GM19395 (cell line): ENCODE results near the gene SMIM35.
"Not testable (repeated sequence)": the region's sequence is repeated elsewhere in the genome, so short reads cannot be mapped to it uniquely, and the experiment has no call there.

Experiments
- ATAC-seq: cut with Tn5 transposase; IDR thresholded peaks from one replicate; pipeline ENCODE4 v1.9.1; 2021; ENCODE audit warnings: mild to moderate bottlenecking, moderate library complexity; ENCODE audit not compliant: unreplicated experiment

The SMIM35 gene

DNA sequence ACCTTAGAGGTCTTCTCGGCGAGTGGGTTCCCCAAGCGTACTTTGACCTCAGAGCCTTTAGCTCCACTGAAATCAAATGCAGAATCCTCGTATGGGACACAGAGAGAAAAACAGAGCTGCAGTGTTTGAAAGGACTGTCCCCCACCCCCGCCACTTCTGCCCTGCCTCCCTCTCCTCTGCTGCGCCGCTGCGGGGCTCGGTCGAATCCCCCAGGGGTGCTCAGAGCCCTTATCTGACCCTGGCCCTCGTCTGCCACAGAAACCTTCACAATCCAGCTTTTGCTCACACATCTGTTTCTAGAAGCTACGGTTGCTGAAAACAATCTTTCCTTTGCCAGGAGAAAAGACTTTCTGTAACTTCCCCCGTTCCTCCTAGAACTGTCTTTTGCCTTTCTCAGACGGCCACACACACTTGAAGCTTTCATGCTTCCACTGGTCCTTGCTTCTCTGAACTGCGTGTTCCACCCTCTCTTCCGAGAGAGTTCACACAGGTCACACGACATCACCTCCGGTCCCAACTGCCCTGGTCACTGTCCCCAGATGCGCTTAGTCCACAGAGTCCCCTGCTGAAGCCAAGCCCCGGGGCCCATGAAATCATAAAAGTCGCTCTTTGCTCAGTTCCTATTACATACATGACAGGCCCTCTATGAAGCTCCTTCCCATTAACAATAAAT is 3.7 kb downstream of the SMIM35 start:
- ATAC-seq = no peak

DNA sequence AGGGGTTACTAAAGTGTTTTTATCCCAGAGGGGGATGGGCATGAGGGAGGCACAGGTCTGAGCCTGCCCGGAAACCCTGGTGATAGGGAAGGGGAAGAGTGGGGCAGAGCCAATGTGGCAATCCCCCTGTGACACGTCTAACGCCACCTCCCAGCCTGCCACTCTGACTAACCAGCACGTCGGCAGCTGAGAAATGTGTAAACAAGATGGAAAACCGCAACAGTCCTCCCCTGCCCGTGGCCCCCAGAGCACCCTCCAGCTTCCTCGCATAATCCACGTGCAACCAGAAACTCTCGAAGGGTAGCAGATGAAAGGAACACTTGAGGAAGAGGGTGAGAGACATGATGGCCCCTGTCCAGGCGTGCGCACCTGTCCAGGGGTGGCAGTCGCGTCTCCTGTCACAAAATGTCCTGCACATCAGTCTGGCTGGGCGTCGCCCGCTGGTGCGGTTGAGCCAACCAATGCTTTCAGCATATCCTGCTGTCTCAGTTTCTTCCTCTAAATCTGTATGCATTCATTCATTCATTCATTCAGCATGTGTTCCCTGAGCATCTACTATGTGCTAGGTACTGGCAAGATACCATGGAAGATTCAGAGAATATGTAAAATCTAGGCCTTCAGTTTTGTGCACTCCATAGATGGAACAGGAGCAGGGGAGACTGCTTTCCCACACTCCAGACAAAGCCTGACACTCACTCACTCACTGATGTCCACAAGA is 5.4 kb downstream of the SMIM35 start:
- no peak for ATAC-seq

DNA sequence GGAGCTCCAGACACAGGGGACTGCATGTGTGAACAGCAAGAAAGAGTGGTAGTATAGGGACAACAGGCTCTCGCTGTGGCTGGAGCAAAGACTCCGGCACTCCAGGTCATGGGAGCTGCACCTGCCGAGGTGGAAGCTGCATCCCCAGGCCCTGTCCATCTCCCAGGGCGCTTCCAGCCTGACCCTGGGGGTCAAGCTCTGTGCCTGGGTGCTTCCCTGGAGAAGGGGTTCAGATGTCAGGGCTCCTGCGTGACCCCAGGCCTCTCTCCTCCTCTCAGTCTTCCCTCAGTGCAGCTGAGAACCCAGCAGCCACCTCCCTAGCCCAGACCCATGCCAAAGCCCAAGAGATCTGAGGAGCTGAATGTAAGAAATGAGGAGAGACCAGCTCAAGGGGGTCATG is 6.5 kb downstream of the SMIM35 start:
- no peak for ATAC-seq

DNA sequence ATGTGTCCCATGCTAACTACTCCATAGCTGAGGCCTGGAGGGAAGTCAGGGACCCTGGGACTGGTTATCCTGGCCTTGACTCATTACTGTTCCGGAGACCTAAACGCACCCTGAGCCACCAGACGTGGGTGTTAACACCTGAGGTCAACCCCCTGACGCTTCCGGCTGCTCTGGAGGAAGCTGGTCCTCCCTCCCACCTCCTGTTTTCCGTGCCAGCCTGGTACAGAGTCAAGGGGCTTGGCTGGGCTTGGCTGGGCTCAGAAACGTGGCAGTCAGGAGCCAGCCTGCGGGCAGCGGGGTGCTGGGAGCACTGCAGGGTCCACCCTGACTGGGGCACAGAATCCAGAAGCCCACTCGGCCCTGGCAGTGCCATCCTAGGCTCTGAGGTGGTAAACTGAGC is 7.3 kb downstream of the SMIM35 start:
- no peak for ATAC-seq

DNA sequence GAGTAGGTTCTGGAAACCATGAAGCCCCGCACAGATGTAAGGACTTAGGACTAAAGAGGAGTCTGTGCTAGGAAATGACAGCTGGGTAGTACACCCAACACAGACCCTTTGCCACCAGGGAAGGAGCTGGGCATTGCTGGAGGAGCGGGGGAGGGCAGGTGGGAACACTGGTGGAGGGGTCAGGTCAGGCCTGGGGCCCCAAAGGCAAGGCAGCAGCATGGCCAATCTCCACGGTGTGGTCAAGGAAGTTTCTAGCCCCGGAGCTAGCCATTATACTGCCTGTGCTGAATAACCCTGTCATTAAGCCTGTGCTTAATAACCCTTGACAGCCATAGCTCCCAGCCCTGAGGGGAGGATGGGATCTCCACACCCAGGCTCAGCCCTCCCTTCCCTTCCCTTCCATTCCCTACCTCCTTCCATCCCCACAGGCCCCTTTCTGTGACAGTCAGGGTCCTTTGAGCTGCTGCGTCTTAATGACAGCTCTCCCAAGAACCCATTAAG is 7.8 kb downstream of the SMIM35 start:
- no peak for ATAC-seq

DNA sequence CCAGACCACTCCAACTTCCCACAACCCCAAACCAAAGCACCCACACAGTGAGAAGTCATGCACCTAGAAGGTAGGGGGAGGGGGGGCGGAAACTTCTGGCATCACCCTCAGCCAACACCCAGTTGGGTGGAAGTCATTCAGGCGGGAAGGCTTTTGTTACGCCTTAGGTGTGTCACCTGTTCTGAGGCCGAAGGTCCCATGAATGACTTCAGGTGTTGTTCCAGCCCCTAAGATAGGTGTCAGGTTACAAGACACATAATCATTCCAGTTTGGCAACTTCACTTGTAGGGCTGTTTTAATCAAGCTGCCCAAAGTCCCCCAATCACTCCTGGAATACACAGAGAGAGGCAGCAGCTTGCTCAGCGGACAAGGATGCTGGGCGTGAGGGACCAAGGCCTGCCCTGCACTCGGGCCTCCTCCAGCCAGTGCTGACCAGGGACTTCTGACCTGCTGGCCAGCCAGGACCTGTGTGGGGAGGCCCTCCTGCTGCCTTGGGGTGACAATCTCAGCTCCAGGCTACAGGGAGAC is 9.9 kb downstream of the SMIM35 start, which contains the start of gene TMPRSS4:
TMPRSS4 (plus strand) TSS at position 325 of the 528 bp plus-strand sequence. CDS start 225 bp downstream, outside the sequence.
- ATAC-seq = no peak

DNA sequence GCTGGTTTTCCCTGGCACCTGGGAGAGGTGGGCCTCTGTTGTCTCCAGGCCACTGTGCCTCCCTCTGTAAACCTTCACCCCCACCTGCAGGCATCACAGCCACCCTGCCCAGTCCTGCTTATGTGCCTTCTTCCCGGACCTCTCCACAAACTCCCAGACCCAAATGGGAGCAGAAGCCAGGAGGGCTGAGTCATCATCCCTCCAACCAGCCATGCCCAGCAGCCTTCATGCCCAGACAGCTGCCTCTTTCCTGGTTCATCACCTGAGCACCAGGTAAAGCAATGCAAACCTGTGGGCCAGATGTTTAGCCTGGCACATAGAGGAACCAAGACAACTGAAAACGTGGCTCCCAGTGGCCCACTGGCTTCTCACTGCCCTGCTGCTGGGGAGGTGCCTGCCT is 12.0 kb downstream of the SMIM35 start:
- ATAC-seq = no peak

DNA sequence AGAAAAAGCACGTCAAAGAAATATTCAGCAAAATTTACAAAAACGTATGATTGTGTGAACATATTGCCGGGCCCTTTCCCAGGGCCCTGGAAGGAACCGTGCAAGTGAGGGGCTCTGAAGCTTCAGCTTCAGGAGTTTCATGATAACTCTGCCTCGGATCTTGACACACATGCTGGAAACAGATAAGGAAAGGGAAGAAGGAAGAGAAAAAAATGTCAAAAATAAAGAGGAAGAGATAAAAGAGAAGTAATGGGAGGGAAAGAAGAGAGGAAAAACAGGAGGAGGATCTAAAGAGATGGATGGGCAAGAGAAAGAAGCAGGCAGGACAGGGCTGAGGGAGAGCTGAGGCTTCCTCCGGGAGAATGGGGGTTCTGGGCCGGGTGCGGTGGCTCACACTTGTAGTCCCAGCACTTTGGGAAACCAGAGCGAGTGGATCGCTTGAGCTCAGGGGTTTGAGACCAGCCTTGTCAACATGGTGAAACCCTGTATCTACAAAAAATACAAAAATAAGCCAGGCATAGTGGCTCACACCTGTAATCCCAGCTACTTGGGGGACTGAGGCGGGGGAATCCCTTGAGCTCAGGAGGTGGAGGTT is 12.6 kb downstream of the SMIM35 start:
- no peak for ATAC-seq

DNA sequence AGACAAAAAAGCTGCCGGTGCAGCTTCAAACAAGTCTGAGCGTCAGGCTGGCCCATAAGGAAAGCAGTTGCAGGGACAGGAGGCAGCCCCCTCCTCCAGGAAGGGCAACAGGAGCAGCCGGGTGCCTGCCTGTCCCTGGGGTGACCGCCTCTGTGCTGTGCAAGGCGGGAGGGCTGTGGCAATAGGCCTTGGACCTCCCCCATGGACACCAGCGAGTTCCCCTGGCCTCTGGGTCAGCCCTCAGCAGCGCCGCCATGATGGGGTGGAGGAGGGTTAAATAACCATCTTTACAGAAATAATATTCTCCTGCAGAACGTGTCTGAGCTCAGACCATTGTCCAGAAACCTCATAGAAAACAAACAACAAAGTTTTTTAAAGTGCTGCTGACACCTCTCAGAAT is 13.2 kb downstream of the SMIM35 start:
- no peak for ATAC-seq

DNA sequence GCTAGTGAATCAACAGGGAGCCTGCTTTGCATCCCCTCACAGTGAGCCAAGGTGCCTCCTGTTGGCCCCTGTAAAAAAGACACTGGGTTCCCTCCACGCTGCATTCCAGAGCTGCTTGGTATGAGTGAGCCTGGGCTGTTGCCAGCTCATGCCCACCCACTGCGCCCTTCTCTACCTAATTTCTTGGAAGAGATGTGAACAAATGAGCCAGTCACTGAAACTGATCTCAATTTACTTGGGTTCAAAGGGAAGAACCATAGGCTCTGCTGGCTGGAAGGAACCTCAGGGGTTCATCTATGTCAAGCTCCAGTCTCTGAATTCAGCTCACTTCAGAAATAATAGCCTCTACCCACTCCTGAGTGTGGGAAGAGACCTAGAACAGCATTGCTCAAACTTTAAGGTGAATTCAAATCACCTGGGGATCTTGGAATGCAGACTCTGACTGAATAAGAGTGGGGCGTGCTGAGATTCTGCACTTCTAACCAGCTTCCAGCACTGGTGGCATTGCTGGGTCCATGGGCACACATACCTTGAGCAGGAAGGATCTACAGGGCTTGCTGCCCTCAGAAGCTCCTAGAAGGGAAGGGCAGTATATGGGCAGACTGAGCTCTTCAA is 15.2 kb downstream of the SMIM35 start:
- no peak for ATAC-seq

DNA sequence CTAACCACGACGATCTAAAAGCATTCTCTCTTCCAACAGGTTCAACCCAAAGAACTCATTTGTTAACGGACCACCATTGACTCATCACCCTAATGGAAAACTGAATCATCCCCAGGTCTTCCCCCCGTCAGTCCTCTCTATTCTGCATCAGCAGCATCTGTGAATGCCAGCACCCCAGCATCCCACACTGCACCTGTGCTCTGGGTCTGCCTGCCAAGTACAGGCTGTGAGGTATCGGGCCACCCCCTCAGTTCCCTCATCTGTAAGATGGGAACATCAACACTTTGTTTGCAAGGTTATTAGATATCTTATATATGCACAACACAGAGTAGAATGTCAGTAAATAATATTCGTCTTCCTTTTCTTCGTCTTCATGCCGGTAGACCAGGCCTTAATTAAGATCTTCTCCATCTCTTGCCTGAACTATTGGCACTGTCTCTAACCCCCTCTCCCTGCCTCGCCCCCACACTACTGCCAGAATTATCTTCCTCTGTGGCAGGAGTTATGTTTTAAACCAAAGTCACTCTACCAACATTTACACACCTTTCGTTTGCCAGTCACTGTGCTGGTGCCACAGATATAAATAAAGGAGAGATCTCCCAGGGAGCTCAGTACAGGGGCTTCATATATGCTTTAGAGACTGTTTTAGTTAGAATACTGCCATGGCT is 17.7 kb downstream of the SMIM35 start:
- ATAC-seq = no peak

DNA sequence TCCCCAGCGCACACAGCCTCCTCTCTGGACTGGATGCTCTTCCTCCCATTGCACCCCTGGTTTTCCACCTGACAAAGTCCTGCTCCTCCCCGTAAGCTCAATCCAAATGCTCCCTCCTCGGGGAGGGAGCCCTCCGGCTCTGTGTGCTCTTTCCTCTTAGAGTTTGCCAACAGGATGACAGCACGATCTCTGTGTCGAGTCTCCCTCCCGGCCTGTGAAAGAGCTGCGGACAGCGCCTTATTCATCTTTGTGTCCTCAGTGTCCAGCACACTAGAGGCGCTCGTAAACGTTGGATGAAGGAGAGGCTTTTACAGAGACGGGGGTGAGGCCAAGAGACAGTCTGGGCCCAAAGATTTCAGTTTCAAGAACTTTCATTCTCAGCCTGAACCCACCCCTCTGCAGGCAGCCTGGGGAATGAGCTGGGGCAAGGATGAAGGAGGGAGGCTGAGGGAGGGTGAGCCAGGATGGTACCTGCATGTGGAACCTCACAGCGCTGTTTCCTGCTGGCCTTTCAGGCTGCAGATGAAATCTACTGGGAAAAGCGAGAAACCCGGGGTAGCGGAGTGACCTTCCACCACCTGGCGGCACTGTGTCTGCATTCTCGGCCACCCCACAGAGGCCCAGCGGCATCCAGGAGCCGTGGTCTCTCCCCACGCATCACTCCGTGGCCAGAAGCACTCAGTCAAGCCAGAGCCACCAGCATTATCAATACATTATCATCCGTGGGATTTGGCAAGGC is 18.4 kb downstream of the SMIM35 start:
- no peak for ATAC-seq

DNA sequence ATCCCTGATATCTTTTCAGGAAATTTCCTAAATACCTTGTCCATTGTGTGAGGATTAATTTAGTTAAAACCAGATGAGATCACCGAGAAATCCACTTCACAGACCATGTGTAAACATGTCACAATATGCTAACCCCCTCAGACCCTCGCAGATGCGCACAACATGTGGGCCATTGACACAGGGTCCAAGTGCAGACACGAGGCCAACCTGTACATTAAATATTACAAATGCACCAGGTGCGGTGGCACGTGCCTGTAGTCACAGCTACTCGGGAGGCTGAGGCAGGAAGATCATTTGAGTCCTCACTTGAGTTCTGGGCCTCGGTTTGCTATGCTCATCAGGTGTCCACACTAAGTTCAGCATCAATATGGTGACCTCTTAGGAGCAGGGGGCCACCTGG is 19.8 kb downstream of the SMIM35 start:
- no peak for ATAC-seq

DNA sequence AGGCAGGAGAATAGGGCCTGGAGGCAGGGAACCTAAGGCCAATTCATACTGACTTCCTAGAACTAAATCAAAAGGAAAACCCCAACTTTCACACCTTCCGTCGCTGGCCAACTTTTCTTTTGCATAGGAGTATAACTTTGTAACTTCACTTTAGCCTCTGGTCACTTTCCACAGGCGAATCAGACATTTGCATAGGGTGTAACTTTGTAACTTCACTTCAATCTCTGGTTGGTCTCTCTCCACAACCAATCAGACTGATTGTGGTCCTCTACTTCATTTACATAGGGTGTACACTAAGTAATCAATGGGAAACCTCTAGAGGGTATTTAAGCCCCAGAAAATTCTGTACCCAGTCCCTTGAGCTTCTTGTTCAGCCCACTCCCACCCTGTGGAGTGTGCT is 21.4 kb downstream of the SMIM35 start:
- no peak for ATAC-seq

DNA sequence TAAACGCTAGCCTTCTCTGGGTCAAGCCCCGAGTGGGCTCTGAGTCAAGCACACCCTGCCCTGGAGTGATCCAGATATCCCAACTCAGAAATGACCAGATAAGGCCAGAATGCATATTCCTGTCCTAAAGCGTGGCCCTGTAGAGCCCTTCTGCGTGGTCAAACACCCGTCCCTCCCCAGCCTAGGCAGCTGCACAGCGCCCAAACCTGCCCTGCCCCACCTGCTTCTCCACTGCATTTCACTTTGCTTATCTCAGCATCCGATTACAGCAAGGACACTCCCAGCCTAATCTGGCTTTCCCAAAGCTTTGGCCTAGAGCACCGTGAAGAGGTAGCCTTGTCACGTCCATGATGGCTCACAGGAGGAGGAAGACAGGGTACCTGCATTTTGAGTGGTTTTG is 21.8 kb downstream of the SMIM35 start:
- no peak for ATAC-seq

DNA sequence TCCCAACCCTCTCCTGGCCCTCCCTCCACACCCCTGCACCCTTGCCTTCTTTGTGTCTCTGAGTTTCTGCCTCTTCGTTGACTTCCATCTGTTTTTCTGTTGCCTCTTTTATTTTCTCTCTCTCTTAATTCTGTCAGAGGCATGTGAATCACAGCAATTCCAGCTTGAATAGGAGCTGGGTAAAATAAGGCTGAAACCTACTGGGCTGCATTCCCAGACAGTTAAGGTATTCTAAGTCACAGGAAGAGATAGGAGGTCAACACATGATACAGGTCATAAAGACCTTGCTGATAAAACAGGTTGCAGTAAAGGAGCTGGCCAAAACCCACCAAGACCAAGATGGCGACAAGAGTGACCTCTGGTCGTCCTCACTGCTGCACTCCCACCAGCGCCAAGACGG is 24.1 kb downstream of the SMIM35 start:
- not testable (repeated sequence) for ATAC-seq

DNA sequence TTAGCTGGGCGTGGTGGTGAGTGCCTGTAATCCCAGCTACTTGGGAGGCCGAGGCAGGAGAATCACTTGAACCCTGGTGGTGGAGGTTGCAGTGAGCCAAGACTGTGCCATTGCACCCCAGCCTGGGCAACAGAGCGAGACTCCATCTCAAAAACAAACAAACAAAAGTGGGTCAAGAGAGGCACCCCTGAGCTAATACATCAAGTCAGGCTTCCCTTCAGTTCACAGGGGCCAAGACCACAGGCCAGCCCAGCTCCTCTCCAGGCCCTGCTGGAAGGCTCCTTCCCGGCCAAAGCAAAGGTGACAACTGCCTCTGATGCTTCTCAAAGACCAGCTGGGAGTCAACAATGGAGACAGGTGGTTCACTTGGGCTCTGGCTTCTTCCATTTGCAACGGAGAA is 24.6 kb downstream of the SMIM35 start:
- ATAC-seq = not testable (repeated sequence)

DNA sequence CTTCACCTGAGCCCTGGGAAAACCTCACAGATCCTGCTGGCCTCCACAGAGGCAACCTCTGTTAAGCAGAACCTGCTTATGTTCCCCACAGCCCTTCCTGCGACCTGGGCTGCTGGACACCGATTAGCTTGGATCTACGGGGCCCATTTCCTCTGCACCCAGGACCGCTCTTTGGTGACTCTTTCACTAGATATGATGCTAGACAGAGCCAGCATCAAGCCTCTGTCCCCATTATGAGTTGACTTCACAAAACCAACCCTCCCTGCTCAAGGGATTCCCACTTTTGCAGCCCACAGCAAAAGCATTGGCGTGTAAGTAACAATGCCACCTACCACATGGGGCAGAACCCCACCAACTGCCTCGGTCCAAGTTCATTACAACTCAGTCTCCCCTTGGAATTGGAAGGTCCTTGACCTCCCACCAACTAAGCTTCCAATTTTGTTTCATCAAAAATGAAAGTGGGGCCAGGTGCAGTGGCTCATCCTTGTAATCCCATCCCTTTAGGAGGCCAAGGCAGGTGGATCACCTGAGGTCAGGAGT is 25.1 kb downstream of the SMIM35 start:
- ATAC-seq = no peak

DNA sequence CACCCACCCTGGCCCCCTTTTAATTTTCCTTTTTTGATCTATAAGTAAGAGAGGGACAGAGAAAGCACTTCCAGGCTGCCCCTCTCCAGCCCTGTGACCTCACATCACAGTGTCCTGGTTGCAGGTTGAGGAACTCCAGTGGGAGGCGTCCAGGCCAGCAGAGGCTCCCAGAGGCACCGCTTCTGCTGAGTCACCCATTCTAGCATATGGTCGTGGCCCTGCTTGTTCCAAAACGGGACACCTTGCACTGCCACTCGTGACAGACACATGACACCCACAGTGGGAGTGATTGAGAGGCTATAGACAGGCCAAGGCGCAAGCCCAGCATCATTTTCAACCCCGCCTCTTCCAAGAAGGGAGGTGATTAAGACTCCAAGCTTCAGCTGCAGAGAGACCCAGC is 25.9 kb downstream of the SMIM35 start:
- no peak for ATAC-seq
